ENCODE measurements around the gene MBOAT2. TPM values are rescaled to one million over a fixed set of nuclear protein-coding genes. Genes with fewer than 3 reads are reported as not detected.

MBOAT2 gene
- polyA plus RNA-seq, 3 donors, result 5.1 to 9.0 (median 5.5) TPM

- TF ChIP-seq CTCF (IDR thresholded peaks at IDR 0.05), result no peak
- no peak overlapping the region for H3K9ac ChIP-seq (ENCODE audit: insufficient read depth, low read length, poor library complexity, severe bottlenecking)
- no peak overlapping the region for H3K4me3 ChIP-seq (replicated peaks in 1 of 3; ENCODE audit: low read depth in 2 of 3, low read length in 3 of 3)
- peaks cover 0 to 3% (median 0%) of the 10 kb centered on the region in 7 donors for H3K9me3 Mint-ChIP-seq
- no peaks in the 10 kb centered on the region for H3K4me1 ChIP-seq (ENCODE audit: control insufficient read depth in 1 of 2, insufficient read depth in 2 of 2, low read length in 2 of 2)
- no peak overlapping the region for H3K27ac ChIP-seq (ENCODE audit: low read depth in 1 of 2, low read length in 2 of 2)
- no peaks in the 10 kb centered on the region for H4K20me1 ChIP-seq (ENCODE audit: insufficient read depth, low read length)
- no peaks in the 10 kb centered on the region for H3K79me2 ChIP-seq (ENCODE audit: insufficient read depth, low read length)
- no peak overlapping the region for H3K4me2 ChIP-seq (replicated peaks; ENCODE audit: extremely low read depth, low read length, poor library complexity, severe bottlenecking)
- peaks cover 2 to 9% (median 5%) of the 10 kb centered on the region in 3 donors for H3K27me3 Mint-ChIP-seq (ENCODE audit: low read depth in 3 of 3)
- no peak overlapping the region for H3K4me3 Mint-ChIP-seq
- no peaks in the 10 kb centered on the region for H3K36me3 ChIP-seq (replicated peaks in 1 of 2; ENCODE audit: control insufficient read depth in 1 of 2, insufficient read depth in 2 of 2, low read length in 2 of 2)
- H3K27ac Mint-ChIP-seq, result no peak overlapping the region
- H2AFZ ChIP-seq (ENCODE audit: insufficient read depth, low read depth, low read length, poor library complexity, severe bottlenecking), result no peak overlapping the region
- WGBS (ENCODE audit: insufficient coverage), result 82% methylated on average over 3 of the region's 6 CpGs
- no peaks in the 10 kb centered on the region for H3K4me1 Mint-ChIP-seq
- no peaks in the 10 kb centered on the region for H3K36me3 Mint-ChIP-seq
- no peak for DNase-seq
- intact Hi-C loops (cut with micrococcal nuclease), result no loop called here
- no peaks in the 10 kb centered on the region for H3K9me3 ChIP-seq (replicated peaks in 1 of 2; ENCODE audit: control insufficient read depth in 1 of 2, insufficient read depth in 1 of 2, low read length in 2 of 2)
- peaks cover 0 to 2% of the 10 kb centered on the region in 2 donors for H3K27me3 ChIP-seq (ENCODE audit: control insufficient read depth in 2 of 2, insufficient read depth in 2 of 2, low read length in 2 of 2)
These were observed 26.7 kb upstream of the MBOAT2 start for GRCh38 chr2:9030190-9030589.

- Histone ChIP-seq H3K27me3 (ENCODE audit: control insufficient read depth in 2 of 2, insufficient read depth in 2 of 2, low read length in 2 of 2) (peaks cover 0 to 2% of the 10 kb centered on the region in 2 donors), H3K4me1 (ENCODE audit: control insufficient read depth in 1 of 2, insufficient read depth in 2 of 2, low read length in 2 of 2) (no peaks in the 10 kb centered on the region), H2AFZ (ENCODE audit: insufficient read depth, low read depth, low read length, poor library complexity, severe bottlenecking) (no peak overlapping the region), H3K27ac (ENCODE audit: low read depth in 1 of 2, low read length in 2 of 2) (no peak overlapping the region), H3K79me2 (ENCODE audit: insufficient read depth, low read length) (no peaks in the 10 kb centered on the region), H3K36me3 (replicated peaks in 1 of 2; ENCODE audit: control insufficient read depth in 1 of 2, insufficient read depth in 2 of 2, low read length in 2 of 2) (no peaks in the 10 kb centered on the region), H4K20me1 (ENCODE audit: insufficient read depth, low read length) (no peaks in the 10 kb centered on the region), H3K9me3 (replicated peaks in 1 of 2; ENCODE audit: control insufficient read depth in 1 of 2, insufficient read depth in 1 of 2, low read length in 2 of 2) (no peaks in the 10 kb centered on the region), H3K4me2 (replicated peaks; ENCODE audit: extremely low read depth, low read length, poor library complexity, severe bottlenecking) (no peak overlapping the region), H3K9ac (ENCODE audit: insufficient read depth, low read length, poor library complexity, severe bottlenecking) (no peak overlapping the region), H3K4me3 (replicated peaks in 1 of 3; ENCODE audit: low read depth in 2 of 3, low read length in 3 of 3) (no peak overlapping the region)
- Mint-ChIP-seq H3K27ac (no peak overlapping the region), H3K27me3 (ENCODE audit: low read depth in 3 of 3) (peaks cover 2 to 9% (median 5%) of the 10 kb centered on the region in 3 donors), H3K4me1 (no peaks in the 10 kb centered on the region), H3K4me3 (no peak overlapping the region), H3K36me3 (no peaks in the 10 kb centered on the region), H3K9me3 (peaks cover 0 to 3% (median 0%) of the 10 kb centered on the region in 7 donors)
- WGBS (ENCODE audit: insufficient coverage), result no CpG with 5 or more reads among the region's 4 CpGs
- no peak for TF ChIP-seq CTCF (IDR thresholded peaks at IDR 0.05)
- no peak for DNase-seq
- intact Hi-C loops (cut with micrococcal nuclease), result no loop called here
These were observed 26.2 kb upstream of the MBOAT2 start for GRCh38 chr2:9029721-9030120.

All from CD14-positive monocyte (primary cell).